ENCODE results near the gene TRPM3.

Gene TRPM3

GRCh38 chr9:70504834-70505233 is 616.6 kb downstream of the TRPM3 start:
- peaks cover 5% of the 10 kb centered on the region; the same call in 1 of the 2 replicates for H3K9me3 ChIP-seq (ENCODE audit: insufficient read depth, low read length)
- no peak overlapping the region for H3K9ac ChIP-seq (ENCODE audit: insufficient read length, low read depth)
- H3K27me3 ChIP-seq (ENCODE audit: insufficient read depth, insufficient read length): no peaks in the 10 kb centered on the region
- H3K4me1 ChIP-seq (ENCODE audit: insufficient read depth, insufficient read length): no peaks in the 10 kb centered on the region
- TF ChIP-seq YY1 (IDR thresholded peaks at IDR 0.05; ENCODE audit: insufficient read depth, insufficient read length) (no peak), SUZ12 (IDR thresholded peaks at IDR 0.05; ENCODE audit: extremely low read depth, insufficient read depth, insufficient read length) (no peak), ZNF274 (IDR thresholded peaks at IDR 0.05; ENCODE audit: low read depth, low read length) (no peak)
- no peaks in the 10 kb centered on the region for H3K36me3 ChIP-seq (ENCODE audit: insufficient read depth, insufficient read length, low read length)
- no peak for DNase-seq (ENCODE audit: low read depth, low spot score)
- no peak overlapping the region for H3K4me3 ChIP-seq (ENCODE audit: insufficient read length, low read depth)

GRCh38 chr9:70502690-70503089 is 618.7 kb downstream of the TRPM3 start:
- no peak for DNase-seq (ENCODE audit: low read depth, low spot score)
- Histone ChIP-seq H3K9ac (ENCODE audit: insufficient read length, low read depth) (no peak overlapping the region), H3K27me3 (ENCODE audit: insufficient read depth, insufficient read length) (no peaks in the 10 kb centered on the region), H3K4me3 (ENCODE audit: insufficient read length, low read depth) (no peak overlapping the region), H3K4me1 (ENCODE audit: insufficient read depth, insufficient read length) (no peaks in the 10 kb centered on the region), H3K9me3 (ENCODE audit: insufficient read depth, low read length) (no peaks in the 10 kb centered on the region), H3K36me3 (ENCODE audit: insufficient read depth, insufficient read length, low read length) (no peaks in the 10 kb centered on the region)
- TF ChIP-seq ZNF274 (IDR thresholded peaks at IDR 0.05; ENCODE audit: low read depth, low read length): no peak

- H3K4me1 ChIP-seq (ENCODE audit: insufficient read depth, insufficient read length): no peaks in the 10 kb centered on the region
- DNase-seq (ENCODE audit: low read depth, low spot score): no peak
- no peaks in the 10 kb centered on the region for H3K9me3 ChIP-seq (ENCODE audit: insufficient read depth, low read length)
- H3K4me3 ChIP-seq (ENCODE audit: insufficient read length, low read depth): no peak overlapping the region
- no peaks in the 10 kb centered on the region for H3K27me3 ChIP-seq (ENCODE audit: insufficient read depth, insufficient read length)
- TF ChIP-seq YY1 (IDR thresholded peaks at IDR 0.05; ENCODE audit: insufficient read depth, insufficient read length) (no peak), ZNF274 (IDR thresholded peaks at IDR 0.05; ENCODE audit: low read depth, low read length) (no peak), SUZ12 (IDR thresholded peaks at IDR 0.05; ENCODE audit: extremely low read depth, insufficient read depth, insufficient read length) (no peak)
- H3K36me3 ChIP-seq (ENCODE audit: insufficient read depth, insufficient read length, low read length): no peaks in the 10 kb centered on the region
- no peak overlapping the region for H3K9ac ChIP-seq (ENCODE audit: insufficient read length, low read depth)
These were observed 620.6 kb downstream of the TRPM3 start for GRCh38 chr9:70500793-70501192.

GRCh38 chr9:70499621-70500020 is 621.8 kb downstream of the TRPM3 start:
- no peak for DNase-seq (ENCODE audit: low read depth, low spot score)
- TF ChIP-seq SUZ12 (IDR thresholded peaks at IDR 0.05; ENCODE audit: extremely low read depth, insufficient read depth, insufficient read length): no peak
- no peak for TF ChIP-seq ZNF274 (IDR thresholded peaks at IDR 0.05; ENCODE audit: low read depth, low read length)
- no peak for TF ChIP-seq YY1 (IDR thresholded peaks at IDR 0.05; ENCODE audit: insufficient read depth, insufficient read length)
- no peaks in the 10 kb centered on the region for H3K4me1 ChIP-seq (ENCODE audit: insufficient read depth, insufficient read length)

GRCh38 chr9:70498866-70499265 is 622.6 kb downstream of the TRPM3 start:
- H3K4me1 ChIP-seq (ENCODE audit: insufficient read depth, insufficient read length): no peaks in the 10 kb centered on the region
- H3K9me3 ChIP-seq (ENCODE audit: insufficient read depth, low read length): no peaks in the 10 kb centered on the region
- no peaks in the 10 kb centered on the region for H3K36me3 ChIP-seq (ENCODE audit: insufficient read depth, insufficient read length, low read length)
- H3K9ac ChIP-seq (ENCODE audit: insufficient read length, low read depth): no peak overlapping the region
- no peak for DNase-seq (ENCODE audit: low read depth, low spot score)
- H3K4me3 ChIP-seq (ENCODE audit: insufficient read length, low read depth): no peak overlapping the region
- no peak for TF ChIP-seq ZNF274 (IDR thresholded peaks at IDR 0.05; ENCODE audit: low read depth, low read length)
- TF ChIP-seq SUZ12 (IDR thresholded peaks at IDR 0.05; ENCODE audit: extremely low read depth, insufficient read depth, insufficient read length): no peak
- TF ChIP-seq YY1 (IDR thresholded peaks at IDR 0.05; ENCODE audit: insufficient read depth, insufficient read length): no peak
- no peaks in the 10 kb centered on the region for H3K27me3 ChIP-seq (ENCODE audit: insufficient read depth, insufficient read length)

More at GRCh38 chr9:70499621-70500020, 621.8 kb downstream of the TRPM3 start:
- Histone ChIP-seq H3K36me3 (ENCODE audit: insufficient read depth, insufficient read length, low read length) (no peaks in the 10 kb centered on the region), H3K4me3 (ENCODE audit: insufficient read length, low read depth) (no peak overlapping the region), H3K9ac (ENCODE audit: insufficient read length, low read depth) (no peak overlapping the region), H3K27me3 (ENCODE audit: insufficient read depth, insufficient read length) (no peaks in the 10 kb centered on the region), H3K9me3 (ENCODE audit: insufficient read depth, low read length) (no peaks in the 10 kb centered on the region)

GRCh38 chr9:70496244-70496643 is 625.2 kb downstream of the TRPM3 start:
- H3K27me3 ChIP-seq (ENCODE audit: insufficient read depth, insufficient read length): no peaks in the 10 kb centered on the region
- TF ChIP-seq ZNF274 (IDR thresholded peaks at IDR 0.05; ENCODE audit: low read depth, low read length) (no peak), YY1 (IDR thresholded peaks at IDR 0.05; ENCODE audit: insufficient read depth, insufficient read length) (no peak), SUZ12 (IDR thresholded peaks at IDR 0.05; ENCODE audit: extremely low read depth, insufficient read depth, insufficient read length) (no peak)
- no peak for DNase-seq (ENCODE audit: low read depth, low spot score)

GRCh38 chr9:70495514-70495913 is 625.9 kb downstream of the TRPM3 start:
- no peaks in the 10 kb centered on the region for H3K27me3 ChIP-seq (ENCODE audit: insufficient read depth, insufficient read length)
- no peak for DNase-seq (ENCODE audit: low read depth, low spot score)
- H3K4me3 ChIP-seq (ENCODE audit: insufficient read length, low read depth): no peak overlapping the region
- no peak for TF ChIP-seq ZNF274 (IDR thresholded peaks at IDR 0.05; ENCODE audit: low read depth, low read length)
- no peaks in the 10 kb centered on the region for H3K36me3 ChIP-seq (ENCODE audit: insufficient read depth, insufficient read length, low read length)
- H3K9ac ChIP-seq (ENCODE audit: insufficient read length, low read depth): no peak overlapping the region
- H3K4me1 ChIP-seq (ENCODE audit: insufficient read depth, insufficient read length): no peaks in the 10 kb centered on the region
- H3K9me3 ChIP-seq (ENCODE audit: insufficient read depth, low read length): no peaks in the 10 kb centered on the region

More at GRCh38 chr9:70496244-70496643, 625.2 kb downstream of the TRPM3 start:
- Histone ChIP-seq H3K36me3 (ENCODE audit: insufficient read depth, insufficient read length, low read length) (no peaks in the 10 kb centered on the region), H3K4me1 (ENCODE audit: insufficient read depth, insufficient read length) (no peaks in the 10 kb centered on the region), H3K9me3 (ENCODE audit: insufficient read depth, low read length) (no peaks in the 10 kb centered on the region), H3K4me3 (ENCODE audit: insufficient read length, low read depth) (no peak overlapping the region), H3K9ac (ENCODE audit: insufficient read length, low read depth) (no peak overlapping the region)

GRCh38 chr9:70494221-70494620 is 627.2 kb downstream of the TRPM3 start:
- H3K27me3 ChIP-seq (ENCODE audit: insufficient read depth, insufficient read length): no peaks in the 10 kb centered on the region
- H3K9me3 ChIP-seq (ENCODE audit: insufficient read depth, low read length): no peaks in the 10 kb centered on the region
- no peak overlapping the region for H3K9ac ChIP-seq (ENCODE audit: insufficient read length, low read depth)
- H3K36me3 ChIP-seq (ENCODE audit: insufficient read depth, insufficient read length, low read length): no peaks in the 10 kb centered on the region
- TF ChIP-seq YY1 (IDR thresholded peaks at IDR 0.05; ENCODE audit: insufficient read depth, insufficient read length) (no peak), ZNF274 (IDR thresholded peaks at IDR 0.05; ENCODE audit: low read depth, low read length) (no peak), SUZ12 (IDR thresholded peaks at IDR 0.05; ENCODE audit: extremely low read depth, insufficient read depth, insufficient read length) (no peak)
- H3K4me1 ChIP-seq (ENCODE audit: insufficient read depth, insufficient read length): no peaks in the 10 kb centered on the region
- no peak for DNase-seq (ENCODE audit: low read depth, low spot score)
- no peak overlapping the region for H3K4me3 ChIP-seq (ENCODE audit: insufficient read length, low read depth)

All from NT2/D1 (cell line).